ENCODE measurements around the gene CNTFR. TPM values are rescaled to one million over a fixed set of nuclear protein-coding genes. Genes with fewer than 3 reads are reported as not detected.

The CNTFR gene
- total RNA-seq, 1 donor from 2014 or later = 7.4 TPM

GRCh38 chr9:34625186-34625486 lies 35.6 kb upstream of the CNTFR start:
- no peak overlapping the region for H3K4me3 ChIP-seq (ENCODE audit: insufficient read depth, low read depth, low read length)
- H3K27me3 Mint-ChIP-seq (ENCODE audit: low read depth, unreplicated experiment) = peaks cover 56% of the 10 kb centered on the region
- H3K36me3 ChIP-seq (ENCODE audit: insufficient read depth, low read length) = no peaks in the 10 kb centered on the region
- FAIRE-seq (no peak), DNase-seq (ENCODE audit: low read depth) (no peak)
- H4K20me1 ChIP-seq (ENCODE audit: insufficient read depth, low read length) = peaks cover 6% of the 10 kb centered on the region
- no peak overlapping the region for H3K9ac ChIP-seq (ENCODE audit: low read length)
- peaks cover 3% of the 10 kb centered on the region for H3K36me3 Mint-ChIP-seq (ENCODE audit: low read depth, unreplicated experiment)
- no peak overlapping the region for H3K27ac Mint-ChIP-seq (ENCODE audit: unreplicated experiment)
- TF ChIP-seq EZH2 (IDR thresholded peaks at IDR 0.05; ENCODE audit: insufficient read depth, low read length) (no peak), CTCF (IDR thresholded peaks at IDR 0.05; ENCODE audit: insufficient read depth, low read depth, low read length) (no peak)
- peaks cover under 1% of the 10 kb centered on the region for H3K79me2 ChIP-seq (ENCODE audit: insufficient read depth, low read length)
- H2AFZ ChIP-seq (ENCODE audit: low read depth, low read length) = no peak overlapping the region
- H3K4me2 ChIP-seq (ENCODE audit: low read length) = no peak overlapping the region
- no peaks in the 10 kb centered on the region for H3K9me3 ChIP-seq (ENCODE audit: insufficient read depth, low read depth, low read length)
- no peaks in the 10 kb centered on the region for H3K9me3 Mint-ChIP-seq (ENCODE audit: unreplicated experiment)
- H3K4me1 Mint-ChIP-seq (ENCODE audit: low read depth, unreplicated experiment) = peaks cover 4% of the 10 kb centered on the region
- H3K4me1 ChIP-seq (ENCODE audit: insufficient read depth, low read length) = peaks cover 4% of the 10 kb centered on the region
- H3K27ac ChIP-seq (ENCODE audit: low read depth, low read length) = no peak overlapping the region
- H3K27me3 ChIP-seq (ENCODE audit: insufficient read depth, low read length) = peaks cover 62% of the 10 kb centered on the region
- H3K4me3 Mint-ChIP-seq (ENCODE audit: unreplicated experiment) = no peak overlapping the region

GRCh38 chr9:34624475-34625185 lies 35.1 kb upstream of the CNTFR start:
- H3K4me3 Mint-ChIP-seq (ENCODE audit: unreplicated experiment) = no peak overlapping the region
- Histone ChIP-seq H3K4me3 (ENCODE audit: insufficient read depth, low read depth, low read length) (no peak overlapping the region), H3K4me2 (ENCODE audit: low read length) (peak overlapping the region; percentile 49), H3K27me3 (ENCODE audit: insufficient read depth, low read length) (peaks cover 58% of the 10 kb centered on the region), H3K9me3 (ENCODE audit: insufficient read depth, low read depth, low read length) (no peaks in the 10 kb centered on the region), H3K36me3 (ENCODE audit: insufficient read depth, low read length) (no peaks in the 10 kb centered on the region), H4K20me1 (ENCODE audit: insufficient read depth, low read length) (peaks cover 6% of the 10 kb centered on the region), H3K27ac (ENCODE audit: low read depth, low read length) (no peak overlapping the region), H2AFZ (ENCODE audit: low read depth, low read length) (no peak overlapping the region), H3K4me1 (ENCODE audit: insufficient read depth, low read length) (peaks cover 6% of the 10 kb centered on the region), H3K9ac (ENCODE audit: low read length) (no peak overlapping the region), H3K79me2 (ENCODE audit: insufficient read depth, low read length) (peaks cover 5% of the 10 kb centered on the region)
- no peak overlapping the region for H3K27ac Mint-ChIP-seq (ENCODE audit: unreplicated experiment)
- H3K36me3 Mint-ChIP-seq (ENCODE audit: low read depth, unreplicated experiment) = peaks cover 3% of the 10 kb centered on the region
- DNase-seq (ENCODE audit: low read depth) (no peak), FAIRE-seq (no peak)
- peaks cover 4% of the 10 kb centered on the region for H3K4me1 Mint-ChIP-seq (ENCODE audit: low read depth, unreplicated experiment)
- H3K9me3 Mint-ChIP-seq (ENCODE audit: unreplicated experiment) = no peaks in the 10 kb centered on the region
- TF ChIP-seq CTCF (IDR thresholded peaks at IDR 0.05; ENCODE audit: insufficient read depth, low read depth, low read length) (no peak), EZH2 (IDR thresholded peaks at IDR 0.05; ENCODE audit: insufficient read depth, low read length) (peak; percentile 60)
- H3K27me3 Mint-ChIP-seq (ENCODE audit: low read depth, unreplicated experiment) = peaks cover 51% of the 10 kb centered on the region

Data from astrocyte (in vitro differentiated cells and primary cell).